Esophagus muscularis mucosa (tissue), 3 donors: Measurements from ENCODE around the gene TUT4.

Experiments used
- CTCF ChIP-seq, 3 experiments: fragments of 200-600 bp in 2 of 3; fragments of 450-650 bp in 1 of 3; sonication (generic) in 2 of 3; IDR thresholded peaks; one replicate each; pipeline ENCODE4 v1.5.1; 2017 to 2019; ENCODE audit warnings: antibody characterized with exemption in 3 of 3, mild to moderate bottlenecking in 2 of 3, moderate library complexity in 1 of 3
- POLR2A ChIP-seq: fragments of 450-650 bp; IDR thresholded peaks from one replicate; pipeline ENCODE4 v1.6.1; 2017; ENCODE audit warnings: antibody characterized with exemption, moderate library complexity, mild to moderate bottlenecking, low read depth
- POLR2AphosphoS5 ChIP-seq, 2 donors: sonication (generic); formaldehyde crosslinking; IDR thresholded peaks; one replicate each; pipeline ENCODE4 v1.6.1; 2017; ENCODE audit warnings: antibody characterized with exemption in 2 of 2

GRCh38 chr1:52532731-52533327, 20.1 kb downstream of the TUT4 start:
- TF ChIP-seq CTCF (IDR thresholded peaks at IDR 0.05) (no peak), POLR2A (no peak), POLR2AphosphoS5 (IDR thresholded peaks at IDR 0.05) (no peak)
